Stimulated activated CD4-positive, alpha-beta T cell treated with anti-CD3 and anti-CD28 coated beads, Interleukin-1b, Interleukin-23, amount 100 ng/mL, for 48 hours (primary cell): ENCODE measurements around the gene WDR7.

Experiments
- DNase-seq: peaks from one replicate; pipeline ENCODE4 v3.0.0-alpha.2; 2020

WDR7 gene

GRCh38 chr18:57052759-57053158 lies 401.6 kb downstream of the WDR7 start:
- no peak for DNase-seq

DNA sequence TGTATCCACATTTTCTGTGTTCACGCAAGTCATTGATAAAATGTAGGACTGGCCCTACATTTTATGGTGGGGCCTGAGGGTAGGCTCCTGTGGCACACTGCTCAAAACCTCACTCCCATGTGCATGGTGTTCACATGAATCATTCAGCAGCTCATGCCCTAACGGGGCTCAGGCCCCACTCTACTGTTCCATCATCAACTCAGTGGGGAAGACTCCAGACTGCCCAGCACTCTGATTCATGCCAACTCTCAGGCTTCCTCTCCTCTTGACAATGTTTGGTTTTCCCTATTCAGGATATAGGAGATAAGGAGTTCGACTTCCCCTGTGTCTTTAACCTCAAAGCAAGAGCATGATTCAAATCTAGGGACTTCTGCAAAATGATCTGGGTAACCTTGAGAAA lies 403.7 kb downstream of the WDR7 start:
- DNase-seq: no peak

- peak; percentile 16 for DNase-seq
These were observed 406.7 kb downstream of the WDR7 start for GRCh38 chr18:57057890-57058289.

- no peak for DNase-seq
These were observed 407.6 kb downstream of the WDR7 start for GRCh38 chr18:57058734-57059133.

- DNase-seq: no peak
These were observed 408.2 kb downstream of the WDR7 start for GRCh38 chr18:57059366-57059765.

DNA sequence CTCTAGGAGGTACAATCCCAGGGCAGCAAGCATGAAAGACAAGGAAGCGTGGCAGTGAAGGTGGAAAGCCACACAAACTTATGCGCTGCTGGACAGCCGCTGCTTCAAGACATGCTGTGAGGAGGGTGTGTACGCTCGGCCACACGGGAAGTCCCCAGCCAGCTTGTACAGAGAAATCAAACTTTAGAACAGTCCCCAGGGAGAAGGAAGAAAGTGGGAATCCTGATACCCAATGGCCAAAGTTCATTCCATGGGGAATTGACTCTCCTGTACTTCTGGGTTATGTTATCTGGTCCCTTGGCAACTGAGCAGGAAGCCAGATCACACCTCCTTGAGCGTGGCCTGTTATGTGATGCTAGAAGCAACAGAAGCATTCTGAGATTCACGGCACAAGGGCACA lies 409.7 kb downstream of the WDR7 start:
- no peak for DNase-seq

DNA sequence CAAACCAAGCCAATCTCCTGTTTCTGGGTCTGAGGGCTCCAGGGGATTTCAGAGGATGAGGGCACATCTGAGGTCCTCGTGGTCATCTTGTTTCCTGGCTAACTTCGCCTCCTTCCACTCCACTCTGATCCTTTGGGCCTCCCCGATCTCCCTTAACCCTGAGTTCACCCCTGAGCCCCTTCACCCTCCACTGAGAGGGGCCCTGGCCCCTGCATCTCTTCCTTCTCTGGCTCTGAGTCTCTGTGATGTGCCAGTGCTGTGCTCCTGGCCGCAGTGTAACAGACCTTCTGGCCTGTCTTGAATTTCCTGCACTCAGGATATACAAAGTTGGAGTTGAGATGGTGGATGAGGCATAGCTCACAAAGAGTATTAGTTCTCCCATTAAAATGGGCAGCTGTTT lies 411.0 kb downstream of the WDR7 start:
- DNase-seq: no peak

DNA sequence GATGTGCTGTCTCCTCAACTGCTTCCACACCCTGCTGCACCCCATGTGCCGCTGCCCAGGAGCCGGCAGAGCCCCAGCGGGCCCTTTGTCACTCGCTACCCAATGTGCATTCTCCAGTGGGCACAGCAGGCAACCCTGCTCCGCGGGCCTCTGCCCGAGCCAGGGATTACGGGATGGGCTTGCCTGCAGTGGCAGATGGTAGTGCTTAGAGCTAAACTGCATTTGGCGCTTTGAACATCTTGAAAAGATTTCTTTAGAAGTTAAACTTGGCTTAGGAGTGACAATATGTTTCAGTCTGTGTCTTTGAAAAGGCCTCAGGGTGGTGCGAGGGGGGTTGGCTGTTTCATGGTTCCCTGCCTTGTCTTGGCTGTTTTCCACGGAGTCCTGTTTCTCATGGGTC lies 411.7 kb downstream of the WDR7 start:
- DNase-seq: no peak

DNA sequence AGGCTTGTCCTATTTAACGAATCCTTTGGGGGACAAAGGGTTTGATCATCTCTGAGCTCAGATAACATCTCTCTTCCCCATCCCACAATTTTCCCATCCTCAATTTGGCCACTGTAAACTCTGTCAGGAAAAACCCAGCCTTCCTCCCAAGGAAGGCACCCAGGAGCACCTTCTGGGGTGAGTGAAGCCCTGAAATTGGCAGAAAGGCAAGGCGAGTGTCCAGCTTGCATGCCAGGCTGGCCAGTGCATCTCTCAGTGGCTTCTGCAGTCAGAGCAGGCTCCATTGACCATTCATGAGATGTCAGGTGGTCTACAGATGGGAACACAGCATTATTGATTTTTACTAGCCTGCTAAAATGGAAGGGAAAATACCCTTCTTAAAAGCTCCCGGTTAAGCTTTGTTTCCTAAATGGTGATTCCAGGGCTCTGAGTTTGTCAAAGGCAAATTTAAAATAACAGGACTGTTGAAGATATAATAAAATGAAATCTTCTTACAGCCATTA lies 412.5 kb downstream of the WDR7 start:
- no peak for DNase-seq

- no peak for DNase-seq
These were observed 422.5 kb downstream of the WDR7 start for GRCh38 chr18:57073501-57074187.

DNA sequence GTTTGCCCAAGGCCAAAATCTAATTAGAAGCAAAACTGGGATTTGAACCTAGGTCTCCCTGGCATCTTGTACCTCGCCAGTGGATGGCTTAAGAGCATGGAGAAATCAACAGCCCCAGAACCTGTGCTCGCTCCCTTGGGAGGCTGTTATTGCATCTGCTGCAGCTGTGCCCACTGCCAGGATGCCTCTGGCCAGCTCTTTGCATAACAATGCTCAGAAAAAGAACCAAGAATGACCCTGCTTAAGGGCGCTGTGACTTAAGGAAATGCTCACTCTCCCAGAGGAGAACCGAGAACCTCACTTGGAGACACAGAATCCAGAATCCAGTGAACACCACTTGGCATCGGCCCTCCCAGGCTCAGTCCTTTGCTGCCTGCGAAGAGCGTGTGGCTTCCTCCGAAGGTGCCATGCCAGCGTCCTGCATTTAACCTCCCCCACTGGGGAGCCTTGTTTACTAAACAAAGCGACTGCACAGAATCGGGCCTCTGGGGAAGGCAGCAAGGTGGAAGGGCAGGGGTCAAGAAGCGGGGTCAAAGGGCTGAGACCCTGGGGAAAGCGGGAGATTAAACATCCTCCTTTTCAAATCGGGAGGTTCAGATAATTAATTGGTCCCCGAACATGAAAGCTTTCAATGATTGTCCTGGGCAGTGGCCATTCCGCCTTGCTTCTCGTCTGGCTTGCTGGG lies 424.7 kb downstream of the WDR7 start:
- no peak for DNase-seq

DNA sequence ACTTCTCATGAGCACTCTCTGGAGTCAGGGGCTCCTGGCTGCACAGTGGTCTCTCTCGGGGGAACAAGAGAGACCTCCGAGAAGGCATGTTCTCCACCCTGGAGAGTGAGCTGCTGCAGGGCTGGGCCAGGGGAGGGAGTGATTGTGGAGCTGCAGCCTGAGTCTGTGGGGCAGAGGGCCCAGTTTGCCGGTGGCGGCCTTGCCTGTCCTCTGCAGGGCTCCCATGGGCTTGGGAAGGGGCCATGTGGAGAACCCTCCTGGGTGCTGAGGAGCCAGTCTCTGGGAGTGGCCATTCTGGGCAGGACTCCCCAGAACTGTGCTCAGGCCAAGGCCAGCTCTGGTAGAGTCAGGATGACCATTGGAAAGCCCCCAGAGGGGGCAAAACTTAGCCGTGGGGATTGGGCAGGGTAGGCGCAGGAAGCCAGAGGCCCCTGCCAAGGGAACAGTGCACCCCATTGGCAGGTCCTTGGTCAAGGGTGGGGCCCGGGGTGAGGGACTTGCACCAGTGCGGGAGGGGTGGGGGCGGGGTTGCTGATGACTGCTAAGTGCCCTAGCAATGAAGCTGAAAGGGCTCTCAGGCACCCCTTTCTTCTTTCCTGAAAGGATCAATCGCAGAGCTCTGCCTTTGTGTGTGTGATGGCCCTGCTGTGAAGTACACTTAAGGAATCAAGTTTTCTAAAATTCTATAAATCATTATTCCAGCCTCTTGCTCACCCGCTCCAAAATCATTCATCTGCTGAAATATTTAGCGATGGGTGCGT lies 426.0 kb downstream of the WDR7 start:
- DNase-seq: no peak

DNA sequence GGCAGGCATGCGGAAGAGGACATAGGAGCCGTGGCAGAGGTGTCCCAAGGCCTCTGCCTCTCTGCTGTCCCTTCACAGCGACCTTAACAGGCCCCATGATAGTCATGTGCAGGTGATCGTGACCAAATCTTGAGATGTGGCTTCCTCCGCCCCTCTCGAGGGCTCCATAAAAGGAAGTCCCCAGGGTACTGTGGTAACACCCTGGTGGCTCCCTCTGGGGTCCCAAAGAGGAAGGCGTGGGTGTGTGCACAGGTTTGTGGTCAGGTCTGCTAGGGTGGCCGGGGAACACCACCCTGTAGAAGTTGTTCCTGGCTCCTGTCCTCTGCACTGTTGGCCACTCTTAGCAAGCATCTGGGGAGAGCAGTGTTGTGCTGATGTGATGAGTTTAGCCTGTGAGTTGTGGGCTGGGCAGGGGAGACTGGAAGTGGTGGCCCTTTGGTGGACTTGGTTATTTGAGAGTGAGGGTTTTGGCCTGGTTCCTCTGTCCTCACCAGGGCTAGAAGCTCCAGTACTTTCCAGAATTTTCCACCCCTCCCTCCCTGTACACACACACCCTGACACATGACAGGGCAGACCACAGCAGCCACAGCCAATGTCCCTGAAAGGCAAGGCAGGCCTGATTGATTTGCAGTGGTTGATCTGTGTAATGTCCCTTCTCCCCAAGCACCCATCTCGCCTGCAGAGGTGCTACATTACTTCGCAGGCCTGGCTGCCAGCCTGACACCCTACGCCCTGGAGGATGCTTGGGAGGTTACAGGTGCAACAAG lies 426.8 kb downstream of the WDR7 start:
- no peak for DNase-seq

DNA sequence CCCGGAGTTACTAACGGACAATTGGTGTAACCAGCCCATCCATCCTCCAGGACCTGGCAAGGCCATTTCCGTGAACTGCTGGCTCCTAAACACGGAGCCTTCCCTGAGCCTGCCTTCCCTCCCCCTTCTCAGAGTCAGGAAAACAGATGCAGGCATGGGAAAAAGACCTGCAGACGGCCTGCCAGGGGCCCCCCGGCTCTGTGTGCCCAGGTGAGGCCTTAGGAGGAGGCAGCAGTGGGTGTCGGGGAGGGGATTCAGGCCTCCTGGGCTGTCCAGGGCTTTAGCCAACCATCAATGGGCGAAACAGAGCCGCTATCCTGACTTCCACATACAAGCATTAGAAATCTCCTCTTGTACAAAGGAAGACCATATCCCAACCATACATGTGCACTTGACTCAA lies 427.5 kb downstream of the WDR7 start:
- no peak for DNase-seq

DNA sequence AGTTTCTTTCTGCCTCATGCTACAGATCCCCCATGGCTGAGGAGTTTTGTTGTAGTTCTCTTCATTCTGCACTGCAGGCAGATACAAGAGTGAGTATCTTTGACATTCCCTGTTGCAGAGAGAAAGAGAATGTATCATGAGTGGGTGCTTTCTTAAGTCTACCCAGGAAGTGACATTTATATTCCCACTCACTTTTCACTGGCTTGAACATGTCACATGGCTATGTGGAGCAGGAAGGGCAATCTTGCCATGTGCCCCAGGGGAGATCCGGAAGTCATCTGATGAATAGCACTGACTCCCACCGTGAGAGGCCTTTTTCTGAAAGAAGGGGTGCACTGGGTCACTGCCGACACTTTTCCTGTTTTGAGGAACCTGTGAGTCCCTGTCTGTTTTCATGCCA lies 429.3 kb downstream of the WDR7 start:
- no peak for DNase-seq

DNA sequence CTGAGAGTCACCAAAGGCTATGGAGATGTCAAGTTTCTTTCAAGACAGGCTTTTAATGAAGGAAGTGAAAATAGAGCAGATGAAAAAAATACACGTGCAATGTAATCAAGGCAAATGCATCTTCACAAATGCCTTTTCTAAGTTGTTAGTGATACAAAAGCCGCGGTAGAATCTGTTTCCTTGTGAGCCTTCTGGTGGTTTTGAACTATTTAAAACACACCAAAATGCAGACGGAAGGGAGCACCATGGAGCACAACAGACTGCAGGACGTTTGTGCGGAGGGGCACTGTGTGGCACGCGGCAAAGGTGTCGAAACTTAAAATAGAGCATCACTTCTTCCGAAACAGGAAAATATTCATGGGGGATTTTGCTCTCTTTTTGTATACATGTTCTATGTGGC lies 430.7 kb downstream of the WDR7 start:
- no peak for DNase-seq

DNA sequence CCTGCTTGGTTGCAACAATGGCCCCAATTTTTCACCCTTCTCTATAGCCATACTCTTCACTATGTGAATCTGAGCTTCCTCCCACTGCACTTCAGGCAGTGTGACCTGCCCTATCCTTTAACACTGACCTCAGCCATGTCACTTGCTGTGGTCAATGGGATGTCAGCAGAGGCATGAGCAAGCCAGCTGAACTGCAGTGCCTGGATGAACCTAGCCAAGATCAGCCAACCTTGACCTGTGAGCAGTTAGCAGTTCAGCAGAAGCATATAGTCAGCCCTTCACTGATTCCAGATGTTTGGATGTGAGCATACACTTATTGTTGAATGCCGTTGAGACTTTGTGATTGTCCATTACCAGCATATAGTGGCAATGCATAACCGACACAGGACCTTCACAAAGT lies 432.3 kb downstream of the WDR7 start:
- DNase-seq: no peak

DNA sequence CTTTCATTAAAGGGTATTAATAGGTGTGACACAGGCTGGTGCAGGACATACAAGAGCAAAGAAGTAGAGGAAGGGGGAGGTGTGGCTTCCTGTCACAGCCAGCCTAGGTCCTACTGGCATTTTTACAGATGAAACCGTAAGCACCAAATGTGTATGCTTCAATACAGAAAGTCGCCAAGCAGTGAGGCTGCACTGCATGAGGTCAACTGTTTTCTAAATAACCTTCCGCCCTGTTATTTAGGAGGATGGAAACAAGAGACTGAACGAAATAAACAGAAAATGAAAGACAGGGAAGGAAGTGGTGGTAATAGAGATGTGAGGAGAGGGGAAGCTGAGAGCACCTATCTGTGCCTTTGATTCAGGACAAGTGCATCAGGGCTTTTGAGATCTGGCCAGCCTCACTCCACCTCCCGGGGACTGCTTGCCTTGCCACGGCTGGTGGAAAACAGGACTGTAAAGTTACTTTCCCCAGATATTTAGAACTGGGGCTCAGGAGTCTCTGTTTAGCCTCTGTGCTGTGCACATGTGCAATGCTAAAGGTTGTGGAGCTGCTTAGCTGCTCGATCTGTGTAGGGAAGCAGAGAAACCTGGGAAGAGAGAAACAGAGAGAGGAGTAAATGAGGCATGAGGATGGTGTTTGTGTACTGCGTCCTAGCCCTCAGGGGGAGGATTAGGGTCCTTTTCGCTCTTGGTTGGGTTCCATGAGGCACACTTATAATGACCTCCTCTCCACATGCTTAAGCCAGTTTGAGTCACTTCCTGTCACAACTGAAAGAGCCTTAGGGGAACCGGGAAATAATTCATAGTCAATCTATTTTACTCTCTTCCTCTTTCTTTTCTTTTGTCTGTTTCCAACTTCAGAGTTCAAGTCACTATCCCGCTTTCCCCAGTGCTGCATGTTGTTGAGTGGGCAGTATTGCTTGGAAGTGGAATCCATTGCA lies 433.4 kb downstream of the WDR7 start:
- DNase-seq: no peak

- no peak for DNase-seq
These were observed 434.2 kb downstream of the WDR7 start for GRCh38 chr18:57085371-57085770.

DNA sequence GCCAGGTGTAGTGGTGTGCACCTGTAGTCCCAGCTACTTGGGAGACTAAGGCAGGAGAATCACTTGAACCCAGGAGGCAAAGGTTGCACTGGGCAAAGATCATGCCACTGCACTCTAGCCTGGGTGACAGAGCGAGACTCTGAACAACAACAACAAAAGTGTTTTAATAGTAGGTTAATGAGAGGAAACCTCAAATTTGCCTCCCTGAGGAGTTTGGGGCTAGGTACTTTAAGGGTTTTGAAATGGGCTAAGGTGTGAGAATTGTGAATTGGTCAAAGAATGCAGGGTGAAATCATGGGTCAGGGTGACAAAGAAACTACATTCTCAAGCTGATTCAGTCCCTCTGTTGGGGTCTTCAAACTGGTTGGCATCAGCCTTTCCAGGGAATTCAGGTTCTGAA lies 435.0 kb downstream of the WDR7 start:
- DNase-seq: no peak
